ENCODE measurements around the gene RYR1. TPM values are rescaled to one million over a fixed set of nuclear protein-coding genes. Genes with fewer than 3 reads are reported as not detected.
A peak's percentile ranks its signal among the peaks of the same experiment; 100 is the strongest.

Gene RYR1
- total and polyA plus RNA-seq, 2 of the 13 experiments (the other 11 are each of a cell fraction or from before 2014, with no cell fraction given) = 0.03 TPM; not detected in 1

- in situ Hi-C loops (cut with HindIII; ENCODE audit: extremely low pct_ligation_motif_present, low pct_unique_long_range_greater_than_20kb) = no loop called here
- BruUV-seq (replicated peaks) = no TSS peak
- H3K9me3 ChIP-seq (ENCODE audit: low read length) = no peaks in the 10 kb centered on the region
These were observed 20.1 kb upstream of the RYR1 start for GRCh38 chr19:38413416-38413815.

DNA sequence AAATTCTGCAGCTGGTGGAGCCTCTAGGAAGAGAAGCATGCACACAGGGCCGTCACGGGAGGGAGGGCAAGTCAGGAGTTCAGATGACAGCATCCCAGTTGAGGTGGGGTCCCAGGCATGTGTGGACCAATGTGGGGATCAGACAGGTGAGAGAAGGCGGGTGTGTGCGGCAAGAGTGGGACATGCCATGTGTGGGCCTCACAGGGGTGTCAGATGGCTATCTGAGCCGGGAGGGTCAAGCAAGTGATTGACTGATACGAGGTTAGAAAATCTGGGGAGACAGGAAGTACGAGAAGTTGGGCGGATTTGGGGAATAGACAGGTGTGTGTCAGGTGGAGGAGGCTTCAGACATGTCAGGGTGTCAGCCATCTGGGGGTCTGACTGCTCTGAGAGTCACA is 16.3 kb upstream of the RYR1 start:
- ATAC-seq (no peak), DNase-seq (ENCODE audit: low spot score) (no peak), FAIRE-seq (no peak)
- H4K20me1 ChIP-seq (ENCODE audit: insufficient read depth, low read length) = no peaks in the 10 kb centered on the region
- no TSS peak for BruUV-seq (replicated peaks)
- POLR2A ChIA-PET = no interaction called here
- H3K36me3 ChIP-seq (replicated peaks in 1 of 2; ENCODE audit: control insufficient read depth in 1 of 2, insufficient read depth in 2 of 2, low read length in 2 of 2) = no peaks in the 10 kb centered on the region
- H3K4me3 ChIP-seq (replicated peaks in 1 of 3; ENCODE audit: insufficient read depth in 1 of 3, low read depth in 2 of 3, low read length in 3 of 3) = no peak overlapping the region
- H3K27ac ChIP-seq (ENCODE audit: extremely low read length, insufficient read depth, low read length) = no peak overlapping the region
- H3K4me2 ChIP-seq (ENCODE audit: low read depth, low read length) = no peak overlapping the region
- no peaks in the 10 kb centered on the region for H3K79me2 ChIP-seq (ENCODE audit: insufficient read depth, low read length)
- WGBS (ENCODE audit: low lambda C conversion rate) = 26% methylated on average over 8 of the region's 8 CpGs
- TF ChIP-seq ZFP90 (CRISPR knock-in tag; IDR thresholded peaks at IDR 0.05; ENCODE audit: borderline replicate concordance) (no peak), ZNF292 (CRISPR knock-in tag; IDR thresholded peaks at IDR 0.05; ENCODE audit: borderline replicate concordance, low read depth) (no peak)
- no peak overlapping the region for H3K9ac ChIP-seq (ENCODE audit: insufficient read depth, low read depth, low read length)
- peaks cover 3 to 43% of the 10 kb centered on the region in 2 experiments; a peak in 4 of 5 replicates for H3K27me3 ChIP-seq (ENCODE audit: control insufficient read depth in 1 of 2, insufficient read depth in 2 of 2, low read length in 2 of 2)
- intact Hi-C loops (cut with micrococcal nuclease; ENCODE audit: unreplicated experiment) (no loop called here), in situ Hi-C loops (cut with HindIII; ENCODE audit: extremely low pct_ligation_motif_present, low pct_unique_long_range_greater_than_20kb) (no loop called here)
- no peaks in the 10 kb centered on the region for H3K4me1 ChIP-seq (ENCODE audit: insufficient read depth, low read length)
- no peaks in the 10 kb centered on the region for H3K9me3 ChIP-seq (ENCODE audit: low read length)
- H2AFZ ChIP-seq (ENCODE audit: low read length) = no peak overlapping the region
- CTCF ChIA-PET (ENCODE audit: low intra/inter-chr PET ratio, low total read pairs) = no interaction called here

More at GRCh38 chr19:38413416-38413815, 20.1 kb upstream of the RYR1 start:
- no peak for FAIRE-seq
- POLR2A ChIA-PET = interaction anchor here (1.3 kb wide), 1 partner anchor 11 kb away, joined by 3 read pairs; the partner anchor contains the start of gene FAM98C
- no peak for ATAC-seq
- intact Hi-C loops (cut with micrococcal nuclease; ENCODE audit: unreplicated experiment) = no loop called here
- DNase-seq (ENCODE audit: low spot score) = no peak
- CTCF ChIA-PET (ENCODE audit: low intra/inter-chr PET ratio, low total read pairs) = no interaction called here
- H2AFZ ChIP-seq (ENCODE audit: low read length) = no peak overlapping the region
- no peak overlapping the region for H3K4me2 ChIP-seq (ENCODE audit: low read depth, low read length)
- TF ChIP-seq ZNF629 (CRISPR knock-in tag; conservative IDR thresholded peaks at IDR 0.05) (peak; percentile 71), ZFP90 (CRISPR knock-in tag; IDR thresholded peaks at IDR 0.05; ENCODE audit: borderline replicate concordance) (no peak)
- 57% methylated on average over 6 of the region's 6 CpGs for WGBS (ENCODE audit: low lambda C conversion rate)
- H4K20me1 ChIP-seq (ENCODE audit: insufficient read depth, low read length) = no peaks in the 10 kb centered on the region
- no peak overlapping the region for H3K4me3 ChIP-seq (replicated peaks in 1 of 3; ENCODE audit: insufficient read depth in 1 of 3, low read depth in 2 of 3, low read length in 3 of 3)
- H3K27ac ChIP-seq (ENCODE audit: extremely low read length, insufficient read depth, low read length) = no peak overlapping the region
- no peaks in the 10 kb centered on the region for H3K4me1 ChIP-seq (ENCODE audit: insufficient read depth, low read length)
- no peak overlapping the region for H3K9ac ChIP-seq (ENCODE audit: insufficient read depth, low read depth, low read length)
- no peaks in the 10 kb centered on the region for H3K36me3 ChIP-seq (replicated peaks in 1 of 2; ENCODE audit: control insufficient read depth in 1 of 2, insufficient read depth in 2 of 2, low read length in 2 of 2)
- no peaks in the 10 kb centered on the region for H3K79me2 ChIP-seq (ENCODE audit: insufficient read depth, low read length)
- H3K27me3 ChIP-seq (ENCODE audit: control insufficient read depth in 1 of 2, insufficient read depth in 2 of 2, low read length in 2 of 2) = peaks cover 0 to 23% of the 10 kb centered on the region in 2 experiments; a peak in 2 of 5 replicates
